Measurements from ENCODE around the gene TESK2.
"Not testable (repeated sequence)": the region's sequence is repeated elsewhere in the genome, so short reads cannot be mapped to it uniquely, and the experiment has no call there.

TESK2 gene

GRCh38 chr1:45365051-45365450, 125.9 kb downstream of the TESK2 start:
- no peak for DNase-seq (ENCODE audit: low spot score)
- TF ChIP-seq, protein P1, sequence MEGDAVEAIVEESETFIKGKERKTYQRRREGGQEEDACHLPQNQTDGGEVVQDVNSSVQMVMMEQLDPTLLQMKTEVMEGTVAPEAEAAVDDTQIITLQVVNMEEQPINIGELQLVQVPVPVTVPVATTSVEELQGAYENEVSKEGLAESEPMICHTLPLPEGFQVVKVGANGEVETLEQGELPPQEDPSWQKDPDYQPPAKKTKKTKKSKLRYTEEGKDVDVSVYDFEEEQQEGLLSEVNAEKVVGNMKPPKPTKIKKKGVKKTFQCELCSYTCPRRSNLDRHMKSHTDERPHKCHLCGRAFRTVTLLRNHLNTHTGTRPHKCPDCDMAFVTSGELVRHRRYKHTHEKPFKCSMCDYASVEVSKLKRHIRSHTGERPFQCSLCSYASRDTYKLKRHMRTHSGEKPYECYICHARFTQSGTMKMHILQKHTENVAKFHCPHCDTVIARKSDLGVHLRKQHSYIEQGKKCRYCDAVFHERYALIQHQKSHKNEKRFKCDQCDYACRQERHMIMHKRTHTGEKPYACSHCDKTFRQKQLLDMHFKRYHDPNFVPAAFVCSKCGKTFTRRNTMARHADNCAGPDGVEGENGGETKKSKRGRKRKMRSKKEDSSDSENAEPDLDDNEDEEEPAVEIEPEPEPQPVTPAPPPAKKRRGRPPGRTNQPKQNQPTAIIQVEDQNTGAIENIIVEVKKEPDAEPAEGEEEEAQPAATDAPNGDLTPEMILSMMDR (IDR thresholded peaks at IDR 0.05; ENCODE audit: borderline replicate concordance, control extremely low read depth, extremely low read depth, insufficient read depth, missing control alignments): no peak
- in situ Hi-C loops (cut with MboI; ENCODE audit: low sequenced_read_pairs, unreplicated experiment): loop anchor here (10.0 kb wide), 1 partner anchor 220 kb away; the partner anchor contains the start of gene NASP

GRCh38 chr1:45364294-45364693, 126.7 kb downstream of the TESK2 start:
- in situ Hi-C loops (cut with MboI; ENCODE audit: low sequenced_read_pairs, unreplicated experiment): loop anchor here (10.0 kb wide), 1 partner anchor 221 kb away; the partner anchor contains the start of gene NASP

GRCh38 chr1:45360981-45361380, 130.0 kb downstream of the TESK2 start:
- in situ Hi-C loops (cut with MboI; ENCODE audit: low sequenced_read_pairs, unreplicated experiment): loop anchor here (10.0 kb wide), 1 partner anchor 224 kb away; the partner anchor contains the start of gene NASP
- not testable (repeated sequence) for DNase-seq (ENCODE audit: low spot score)

More at GRCh38 chr1:45364294-45364693, 126.7 kb downstream of the TESK2 start:
- TF ChIP-seq, protein P1 (IDR thresholded peaks at IDR 0.05; ENCODE audit: borderline replicate concordance, control extremely low read depth, extremely low read depth, insufficient read depth, missing control alignments): no peak
- DNase-seq (ENCODE audit: low spot score): no peak

DNA sequence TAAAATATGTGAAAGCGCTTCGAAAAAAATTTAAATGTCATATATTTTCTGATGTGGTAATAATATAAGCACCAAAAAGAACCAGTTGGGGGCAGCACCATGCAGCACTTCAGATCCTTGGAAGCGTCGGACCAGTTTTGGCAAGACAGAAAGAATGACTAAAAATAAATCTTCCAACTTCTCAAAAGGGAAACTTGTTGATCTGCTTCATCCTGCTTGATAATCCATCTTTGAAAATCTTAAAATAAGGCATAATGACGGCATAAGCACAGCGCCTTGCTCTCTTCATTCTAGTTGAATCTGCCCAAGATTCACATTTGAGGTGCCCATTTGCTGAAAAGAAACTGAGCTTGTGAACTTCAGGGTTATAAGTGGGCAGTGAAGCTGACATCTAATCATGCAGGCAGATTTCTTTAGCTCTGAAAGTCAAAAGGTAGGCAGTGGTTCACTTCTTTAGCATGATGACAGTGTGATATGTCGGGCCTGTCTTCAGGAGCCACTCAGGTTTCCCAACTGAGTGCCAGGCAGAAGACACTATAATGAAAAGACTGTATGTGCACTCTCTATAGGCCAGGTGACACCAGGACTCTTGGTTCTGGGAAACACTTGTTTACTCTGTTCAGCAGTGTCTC, 131.0 kb downstream of the TESK2 start:
- TF ChIP-seq, protein P1 (IDR thresholded peaks at IDR 0.05; ENCODE audit: borderline replicate concordance, control extremely low read depth, extremely low read depth, insufficient read depth, missing control alignments): peak; percentile 37
- DNase-seq (ENCODE audit: low spot score): no peak
- in situ Hi-C loops (cut with MboI; ENCODE audit: low sequenced_read_pairs, unreplicated experiment): loop anchor here (5.0 to 10.0 kb wide), 2 partner anchors 132 to 225 kb away; partner anchors contain the start of genes NASP and TESK2

DNA sequence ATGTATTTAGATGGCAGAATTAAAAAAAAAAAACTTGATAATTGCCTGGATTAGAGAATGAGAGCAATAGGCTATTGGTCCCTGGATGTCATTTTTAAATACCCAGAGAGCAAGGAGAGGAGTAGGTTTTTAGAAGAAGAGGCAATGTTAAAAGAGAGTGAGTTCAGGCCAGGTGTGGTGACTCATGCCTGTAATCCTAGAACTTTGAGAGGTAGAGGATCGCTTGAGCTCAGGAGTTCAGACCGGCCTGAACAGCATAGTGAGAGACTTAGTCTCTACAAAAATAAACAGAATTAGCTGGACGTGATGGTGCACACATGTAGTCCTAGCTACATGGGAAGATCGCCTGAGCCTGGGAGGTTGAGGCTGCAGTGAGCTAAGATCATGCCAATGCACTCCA, 134.8 kb downstream of the TESK2 start:
- TF ChIP-seq, protein P1 (IDR thresholded peaks at IDR 0.05; ENCODE audit: borderline replicate concordance, control extremely low read depth, extremely low read depth, insufficient read depth, missing control alignments): no peak
- no peak for DNase-seq (ENCODE audit: low spot score)
- in situ Hi-C loops (cut with MboI; ENCODE audit: low sequenced_read_pairs, unreplicated experiment): loop anchor here (5.0 kb wide), 1 partner anchor 136 kb away; the partner anchor contains the start of gene TESK2

- in situ Hi-C loops (cut with MboI; ENCODE audit: low sequenced_read_pairs, unreplicated experiment): loop anchor here (5.0 kb wide), 1 partner anchor 137 kb away; the partner anchor contains the start of gene TESK2
- no peak for DNase-seq (ENCODE audit: low spot score)
- TF ChIP-seq, protein P1 (IDR thresholded peaks at IDR 0.05; ENCODE audit: borderline replicate concordance, control extremely low read depth, extremely low read depth, insufficient read depth, missing control alignments): no peak
Observed at GRCh38 chr1:45355683-45356082, 135.3 kb downstream of the TESK2 start.

DNA sequence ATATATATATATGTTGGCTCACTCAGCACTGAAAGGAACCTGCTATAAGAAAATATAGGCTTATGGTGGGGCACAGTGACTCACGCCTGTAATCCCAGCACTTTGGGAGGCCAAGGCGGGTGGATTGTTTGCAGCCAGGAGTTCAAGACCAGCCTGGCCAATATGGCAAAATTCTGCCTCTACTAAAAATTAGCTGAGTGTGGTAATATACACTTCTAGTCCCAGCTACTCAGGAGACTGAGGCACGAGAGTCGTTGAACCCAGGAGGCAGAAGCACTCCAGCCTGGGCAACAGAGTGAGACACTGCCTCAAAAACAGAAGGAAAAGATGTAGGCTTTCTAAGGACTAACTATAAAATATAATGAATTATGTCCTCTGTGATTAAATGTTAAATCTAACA, 136.1 kb downstream of the TESK2 start:
- in situ Hi-C loops (cut with MboI; ENCODE audit: low sequenced_read_pairs, unreplicated experiment): loop anchor here (5.0 kb wide), 1 partner anchor 137 kb away; the partner anchor contains the start of gene TESK2
- no peak for DNase-seq (ENCODE audit: low spot score)
- TF ChIP-seq, protein P1 (IDR thresholded peaks at IDR 0.05; ENCODE audit: borderline replicate concordance, control extremely low read depth, extremely low read depth, insufficient read depth, missing control alignments): no peak
